Measurements from ENCODE around the gene MAP1B. TPM values are rescaled to one million over a fixed set of nuclear protein-coding genes. Genes with fewer than 3 reads are reported as not detected.

MAP1B gene
- total RNA-seq, 4 donors from 2014 or later: 38.9 to 57.5 (median 44.4) TPM

DNA sequence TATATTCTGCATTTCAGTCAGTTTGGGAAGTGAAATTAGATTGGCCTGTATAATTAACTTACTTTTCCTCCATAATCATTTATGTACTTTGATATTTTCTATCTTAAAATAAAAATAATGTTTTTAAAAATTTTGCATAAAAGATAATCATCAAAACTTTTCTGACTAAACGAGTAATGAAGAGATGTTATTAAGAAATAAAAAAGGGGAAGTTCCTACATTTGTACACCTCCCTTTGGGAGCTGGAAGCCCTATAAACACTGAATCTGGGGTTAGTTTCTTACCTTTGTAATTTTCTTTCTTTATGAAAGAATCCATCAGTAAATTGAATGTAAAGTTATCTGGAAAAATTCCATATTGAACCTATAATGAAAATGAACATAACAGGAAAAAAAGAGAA is 126.6 kb downstream of the MAP1B start:
- H3K27me3 ChIP-seq: no peaks in the 10 kb centered on the region
- no peak for DNase-seq
- TF ChIP-seq POLR2A (IDR thresholded peaks at IDR 0.05) (no peak), EP300 (IDR thresholded peaks at IDR 0.05; ENCODE audit: low read depth) (no peak), POLR2AphosphoS5 (IDR thresholded peaks at IDR 0.05) (no peak)
- TF ChIP-seq, protein P1, sequence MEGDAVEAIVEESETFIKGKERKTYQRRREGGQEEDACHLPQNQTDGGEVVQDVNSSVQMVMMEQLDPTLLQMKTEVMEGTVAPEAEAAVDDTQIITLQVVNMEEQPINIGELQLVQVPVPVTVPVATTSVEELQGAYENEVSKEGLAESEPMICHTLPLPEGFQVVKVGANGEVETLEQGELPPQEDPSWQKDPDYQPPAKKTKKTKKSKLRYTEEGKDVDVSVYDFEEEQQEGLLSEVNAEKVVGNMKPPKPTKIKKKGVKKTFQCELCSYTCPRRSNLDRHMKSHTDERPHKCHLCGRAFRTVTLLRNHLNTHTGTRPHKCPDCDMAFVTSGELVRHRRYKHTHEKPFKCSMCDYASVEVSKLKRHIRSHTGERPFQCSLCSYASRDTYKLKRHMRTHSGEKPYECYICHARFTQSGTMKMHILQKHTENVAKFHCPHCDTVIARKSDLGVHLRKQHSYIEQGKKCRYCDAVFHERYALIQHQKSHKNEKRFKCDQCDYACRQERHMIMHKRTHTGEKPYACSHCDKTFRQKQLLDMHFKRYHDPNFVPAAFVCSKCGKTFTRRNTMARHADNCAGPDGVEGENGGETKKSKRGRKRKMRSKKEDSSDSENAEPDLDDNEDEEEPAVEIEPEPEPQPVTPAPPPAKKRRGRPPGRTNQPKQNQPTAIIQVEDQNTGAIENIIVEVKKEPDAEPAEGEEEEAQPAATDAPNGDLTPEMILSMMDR (IDR thresholded peaks at IDR 0.05): no peak
- H3K27ac ChIP-seq: no peak overlapping the region
- no peak overlapping the region for H3K4me3 ChIP-seq
- H3K4me1 ChIP-seq: no peaks in the 10 kb centered on the region
- intact Hi-C loops (cut with DNase I; ENCODE audit: low total_unique reads) (no loop called here), in situ Hi-C loops (cut with MboI; ENCODE audit: low pct_ligation_motif_present in 1 of 4, low pct_unique_long_range_greater_than_20kb in 1 of 4, low sequenced_read_pairs in 3 of 4) (no loop called here)
- 45 to 70% methylated on average over 1 of the region's 1 CpG for WGBS, 2 donors (ENCODE audit: low coverage in 1 of 2)
- H3K36me3 ChIP-seq: peaks cover 0 to 11% (median 0%) of the 10 kb centered on the region in 4 donors
- H3K9me3 ChIP-seq: no peaks in the 10 kb centered on the region

DNA sequence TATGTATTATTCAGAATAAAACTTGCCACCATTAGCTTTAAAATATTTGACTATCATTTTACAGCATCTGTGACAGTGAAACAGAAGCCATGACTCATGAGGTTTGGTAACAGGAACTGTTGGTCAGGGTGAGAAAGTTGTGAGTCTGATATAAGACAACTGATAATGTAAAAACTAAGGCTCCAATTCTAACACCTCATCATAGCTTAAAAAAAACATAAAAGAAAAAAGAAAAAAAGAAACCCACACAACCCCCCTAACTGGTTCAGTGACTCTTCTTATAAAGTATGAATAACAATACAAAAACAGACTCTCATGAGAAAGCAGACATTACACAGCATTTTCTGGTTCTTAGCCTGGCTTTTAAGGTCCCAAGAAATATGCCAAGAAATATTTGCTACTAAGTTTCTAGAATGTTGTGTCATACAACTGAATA is 127.0 kb downstream of the MAP1B start:
- no peaks in the 10 kb centered on the region for H3K4me1 ChIP-seq
- H3K27ac ChIP-seq: no peak overlapping the region
- peaks cover 0 to 11% (median 0%) of the 10 kb centered on the region in 4 donors for H3K36me3 ChIP-seq
- H3K4me3 ChIP-seq: no peak overlapping the region
- no peaks in the 10 kb centered on the region for H3K9me3 ChIP-seq
- TF ChIP-seq EP300 (IDR thresholded peaks at IDR 0.05; ENCODE audit: low read depth) (no peak), POLR2AphosphoS5 (IDR thresholded peaks at IDR 0.05) (no peak)
- TF ChIP-seq, protein P1 (IDR thresholded peaks at IDR 0.05): no peak
- in situ Hi-C loops (cut with MboI; ENCODE audit: low pct_ligation_motif_present in 1 of 4, low pct_unique_long_range_greater_than_20kb in 1 of 4, low sequenced_read_pairs in 3 of 4) (no loop called here), intact Hi-C loops (cut with DNase I; ENCODE audit: low total_unique reads) (no loop called here)
- no peak for DNase-seq
- no peaks in the 10 kb centered on the region for H3K27me3 ChIP-seq

DNA sequence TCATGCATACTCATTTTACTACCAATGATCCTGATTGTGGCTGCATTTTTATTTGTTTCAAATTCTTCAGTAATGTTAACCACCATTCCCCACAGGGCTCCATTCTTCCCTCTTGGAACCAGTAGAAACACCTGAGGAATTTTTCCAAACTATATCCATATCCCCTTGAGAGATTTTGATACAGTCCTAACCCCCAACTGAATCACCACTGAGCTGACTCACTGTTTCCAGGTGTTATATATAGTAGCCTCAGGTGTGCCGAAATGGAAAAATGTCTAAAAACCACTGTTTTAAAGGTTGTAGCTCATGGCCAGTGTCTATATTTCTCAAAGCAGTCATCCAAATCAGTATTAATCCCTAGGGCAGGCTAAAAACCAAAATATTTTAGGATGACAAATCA is 127.6 kb downstream of the MAP1B start:
- intact Hi-C loops (cut with DNase I; ENCODE audit: low total_unique reads): no loop called here
- DNase-seq: no peak
- TF ChIP-seq, protein P1 (IDR thresholded peaks at IDR 0.05): no peak
- H3K4me3 ChIP-seq: no peak overlapping the region
- no peaks in the 10 kb centered on the region for H3K27me3 ChIP-seq
- 88 to 100% methylated on average over 1 of the region's 1 CpG for WGBS, 2 donors (ENCODE audit: low coverage in 1 of 2)
- H3K4me1 ChIP-seq: no peaks in the 10 kb centered on the region
- in situ Hi-C loops (cut with MboI; ENCODE audit: low pct_ligation_motif_present in 1 of 4, low pct_unique_long_range_greater_than_20kb in 1 of 4, low sequenced_read_pairs in 3 of 4): no loop called here
- no peak overlapping the region for H3K27ac ChIP-seq
- peaks cover 0 to 11% (median 0%) of the 10 kb centered on the region in 4 donors for H3K36me3 ChIP-seq
- H3K9me3 ChIP-seq: no peaks in the 10 kb centered on the region

- no peaks in the 10 kb centered on the region for H3K27me3 ChIP-seq
- WGBS, 2 donors (ENCODE audit: low coverage in 1 of 2): 97% methylated on average over 1 of the region's 1 CpG; no CpG with 5 or more reads in 1 of the 2 donors
- peaks cover 0 to 11% (median 0%) of the 10 kb centered on the region in 4 donors for H3K36me3 ChIP-seq
- TF ChIP-seq POLR2A (IDR thresholded peaks at IDR 0.05) (no peak), EP300 (IDR thresholded peaks at IDR 0.05; ENCODE audit: low read depth) (no peak), POLR2AphosphoS5 (IDR thresholded peaks at IDR 0.05) (no peak)
- TF ChIP-seq, protein P1 (IDR thresholded peaks at IDR 0.05): no peak
- H3K4me1 ChIP-seq: no peaks in the 10 kb centered on the region
- DNase-seq: no peak
- no peaks in the 10 kb centered on the region for H3K9me3 ChIP-seq
- no peak overlapping the region for H3K4me3 ChIP-seq
- in situ Hi-C loops (cut with MboI; ENCODE audit: low pct_ligation_motif_present in 1 of 4, low pct_unique_long_range_greater_than_20kb in 1 of 4, low sequenced_read_pairs in 3 of 4) (no loop called here), intact Hi-C loops (cut with DNase I; ENCODE audit: low total_unique reads) (no loop called here)
- no peak overlapping the region for H3K27ac ChIP-seq
Measured at GRCh38 chr5:72235725-72236124, 128.4 kb downstream of the MAP1B start.

Measured in transverse colon (tissue), 4 donors.